Bronchial epithelial cell (primary cell): ENCODE measurements around the gene SLC12A4. TPM values are rescaled to one million over a fixed set of nuclear protein-coding genes. Genes with fewer than 3 reads are reported as not detected.
"Not testable (repeated sequence)": the region's sequence is repeated elsewhere in the genome, so short reads cannot be mapped to it uniquely, and the experiment has no call there.

Experiments
- DNase-seq: peaks from one replicate; pipeline ENCODE4 v3.0.0-alpha.2; 2010; ENCODE audit warnings: low read depth
- FAIRE-seq: peaks from 2 replicates; lab custom pipeline; 2011; peaks lifted over from hg19 to GRCh38; lab: Jason Lieb, UNC
- H3K27me3 ChIP-seq: 2 replicates; pipeline ENCODE4 v1.5.1; 2011; ENCODE audit warnings: low read length; ENCODE audit not compliant: control insufficient read depth, insufficient read depth
- H3K36me3 ChIP-seq: 2 replicates; pipeline ENCODE4 v1.5.1; 2011; ENCODE audit warnings: low read length; ENCODE audit not compliant: control insufficient read depth, insufficient read depth
- H3K4me3 ChIP-seq: 2 replicates; pipeline ENCODE4 v1.5.1; 2011; ENCODE audit warnings: mild to moderate bottlenecking, low read depth, low read length, control low read depth
- CTCF ChIP-seq: IDR thresholded peaks from 2 replicates; pipeline ENCODE4 v1.5.1; 2011; ENCODE audit warnings: mild to moderate bottlenecking, moderate library complexity, low read length, control low read depth, inconsistent platforms; ENCODE audit not compliant: insufficient read depth, severe bottlenecking
- total RNA-seq: library from RNA; depleted of rRNA; stranded (reverse); fragments of >200 nt; gene quantifications from 2 replicates; pipeline ENCODE4 v1.2.1, GENCODE V29; 2014

Gene SLC12A4
- total RNA-seq, 1 donor from 2014 or later, result 20.5 TPM

GRCh38 chr16:67996666-67997065 is 28.2 kb upstream of the SLC12A4 start:
- FAIRE-seq (no peak), DNase-seq (no peak)
- no peaks in the 10 kb centered on the region for H3K36me3 ChIP-seq
- no peak for TF ChIP-seq CTCF
- H3K27me3 ChIP-seq, result no peaks in the 10 kb centered on the region
- no peak overlapping the region for H3K4me3 ChIP-seq

GRCh38 chr16:67995423-67995822 is 27.0 kb upstream of the SLC12A4 start:
- no peak overlapping the region for H3K4me3 ChIP-seq
- TF ChIP-seq CTCF, result no peak
- FAIRE-seq (no peak), DNase-seq (peak; percentile 26)
- H3K27me3 ChIP-seq, result no peaks in the 10 kb centered on the region
- no peaks in the 10 kb centered on the region for H3K36me3 ChIP-seq

GRCh38 chr16:67994040-67994408 is 25.6 kb upstream of the SLC12A4 start:
- not testable (repeated sequence) for H3K4me3 ChIP-seq, H3K27me3 ChIP-seq, DNase-seq, H3K36me3 ChIP-seq, FAIRE-seq

DNA sequence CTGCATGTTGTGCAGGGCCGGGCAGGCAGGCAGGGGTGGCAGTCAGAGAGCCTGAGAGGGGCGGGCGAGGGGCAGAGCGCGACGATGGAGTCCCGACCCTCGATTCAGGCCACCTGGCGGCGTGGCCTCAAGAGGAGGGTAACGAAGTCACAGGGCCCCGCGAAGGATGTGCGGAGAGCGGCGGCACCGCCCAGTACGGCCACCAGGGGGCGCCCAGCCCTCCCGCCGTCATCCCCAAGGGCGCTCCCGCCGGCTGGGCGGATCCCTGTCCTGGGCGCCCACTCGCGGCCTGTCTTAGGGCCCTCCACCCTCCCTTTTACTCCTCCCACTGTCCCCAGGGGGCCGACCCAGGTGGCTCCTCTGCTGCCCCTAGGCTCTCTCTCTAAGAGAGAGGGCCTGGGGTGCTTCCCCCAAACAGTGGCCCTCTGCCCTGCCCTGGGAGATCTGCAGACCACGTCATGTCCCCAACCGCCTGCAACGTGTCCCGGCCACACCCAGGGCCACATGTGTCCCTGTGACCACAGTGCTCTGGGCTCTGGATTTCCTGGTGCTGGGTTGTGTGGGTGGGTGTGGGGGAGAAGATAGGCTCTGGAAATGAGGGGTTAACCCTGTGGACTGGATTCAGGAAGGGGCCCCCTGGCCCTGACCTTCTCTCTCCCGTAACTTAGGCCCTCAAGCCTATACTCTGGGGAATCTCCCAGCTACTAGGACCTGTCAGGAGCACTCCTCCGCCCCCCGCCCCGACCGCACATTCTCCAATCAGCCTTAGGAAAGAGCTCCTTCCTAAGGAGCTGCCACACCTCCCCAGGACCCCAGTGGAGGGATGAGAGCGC is 25.0 kb upstream of the SLC12A4 start:
- peak; percentile 29 for DNase-seq
- peak; percentile 97 for TF ChIP-seq CTCF
- Histone ChIP-seq H3K27me3 (no peaks in the 10 kb centered on the region), H3K4me3 (peak overlapping the region; percentile 18), H3K36me3 (no peaks in the 10 kb centered on the region)
- no peak for FAIRE-seq

- H3K36me3 ChIP-seq, result no peaks in the 10 kb centered on the region
- H3K27me3 ChIP-seq, result no peaks in the 10 kb centered on the region
- DNase-seq, result no peak
- FAIRE-seq, result no peak
- no peak overlapping the region for H3K4me3 ChIP-seq
- no peak for TF ChIP-seq CTCF
These were observed 24.3 kb upstream of the SLC12A4 start for GRCh38 chr16:67992661-67993206.

DNA sequence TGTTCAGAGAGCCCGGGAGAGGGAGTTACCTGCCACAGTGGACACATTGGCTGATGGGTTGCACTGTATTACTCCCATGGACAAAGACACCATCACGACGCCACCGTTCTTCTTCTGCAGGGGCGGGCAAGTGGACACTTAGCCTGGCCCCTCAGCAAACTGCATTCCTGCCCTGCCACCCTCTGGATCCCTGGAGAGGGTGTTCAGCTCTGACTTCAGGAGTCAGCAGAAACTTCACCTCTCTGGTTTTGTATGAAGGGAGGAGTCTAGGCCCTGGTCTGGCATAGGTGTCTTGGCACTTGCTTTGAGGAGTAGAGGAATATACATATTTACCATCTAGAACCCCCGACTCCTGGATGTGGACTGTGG is 21.6 kb upstream of the SLC12A4 start:
- TF ChIP-seq CTCF, result no peak
- Histone ChIP-seq H3K4me3 (no peak overlapping the region), H3K36me3 (no peaks in the 10 kb centered on the region), H3K27me3 (no peaks in the 10 kb centered on the region)
- no peak for FAIRE-seq
- no peak for DNase-seq
